ENCODE data around the gene NACA.

Gene NACA

GRCh38 chr12:56724972-56725722 lies at the start of gene NACA:
TSS of gene NACA (minus strand) at chr12:56725299. CDS start at chr12:56724521, 778 bp downstream.
- TF ChIP-seq, protein P1, sequence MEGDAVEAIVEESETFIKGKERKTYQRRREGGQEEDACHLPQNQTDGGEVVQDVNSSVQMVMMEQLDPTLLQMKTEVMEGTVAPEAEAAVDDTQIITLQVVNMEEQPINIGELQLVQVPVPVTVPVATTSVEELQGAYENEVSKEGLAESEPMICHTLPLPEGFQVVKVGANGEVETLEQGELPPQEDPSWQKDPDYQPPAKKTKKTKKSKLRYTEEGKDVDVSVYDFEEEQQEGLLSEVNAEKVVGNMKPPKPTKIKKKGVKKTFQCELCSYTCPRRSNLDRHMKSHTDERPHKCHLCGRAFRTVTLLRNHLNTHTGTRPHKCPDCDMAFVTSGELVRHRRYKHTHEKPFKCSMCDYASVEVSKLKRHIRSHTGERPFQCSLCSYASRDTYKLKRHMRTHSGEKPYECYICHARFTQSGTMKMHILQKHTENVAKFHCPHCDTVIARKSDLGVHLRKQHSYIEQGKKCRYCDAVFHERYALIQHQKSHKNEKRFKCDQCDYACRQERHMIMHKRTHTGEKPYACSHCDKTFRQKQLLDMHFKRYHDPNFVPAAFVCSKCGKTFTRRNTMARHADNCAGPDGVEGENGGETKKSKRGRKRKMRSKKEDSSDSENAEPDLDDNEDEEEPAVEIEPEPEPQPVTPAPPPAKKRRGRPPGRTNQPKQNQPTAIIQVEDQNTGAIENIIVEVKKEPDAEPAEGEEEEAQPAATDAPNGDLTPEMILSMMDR (IDR thresholded peaks at IDR 0.05; ENCODE audit: low read depth, low read length), result no peak
- DNase-seq (ENCODE audit: extremely low read depth, low read depth), result peak; percentile 96

GRCh38 chr12:56773113-56773512 lies 48.0 kb upstream of the NACA start:
- TF ChIP-seq, protein P1 (IDR thresholded peaks at IDR 0.05; ENCODE audit: low read depth, low read length), result no peak
- no peak for DNase-seq (ENCODE audit: extremely low read depth, low read depth)

DNA sequence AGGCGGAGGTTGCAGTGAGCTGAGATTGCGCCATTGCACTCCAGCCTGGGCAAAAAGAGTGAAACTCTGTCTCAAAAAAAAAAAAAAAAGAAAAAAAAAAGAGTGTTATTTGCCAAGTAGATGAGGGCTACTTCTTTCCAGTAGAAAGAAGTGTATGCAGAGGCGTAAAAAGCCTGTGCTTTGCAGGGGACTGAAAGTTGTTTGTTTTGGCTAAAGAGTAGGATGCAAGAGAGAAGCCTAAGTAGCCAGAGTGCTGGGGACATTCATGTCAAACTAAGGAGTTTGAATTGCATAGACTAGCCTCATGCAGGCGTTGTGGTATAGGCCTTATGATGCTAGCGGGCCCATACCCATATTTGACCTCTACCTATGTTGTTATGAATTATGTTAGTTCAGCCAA lies 47.5 kb upstream of the NACA start:
- TF ChIP-seq, protein P1 (IDR thresholded peaks at IDR 0.05; ENCODE audit: low read depth, low read length), result no peak
- no peak for DNase-seq (ENCODE audit: extremely low read depth, low read depth)

DNA sequence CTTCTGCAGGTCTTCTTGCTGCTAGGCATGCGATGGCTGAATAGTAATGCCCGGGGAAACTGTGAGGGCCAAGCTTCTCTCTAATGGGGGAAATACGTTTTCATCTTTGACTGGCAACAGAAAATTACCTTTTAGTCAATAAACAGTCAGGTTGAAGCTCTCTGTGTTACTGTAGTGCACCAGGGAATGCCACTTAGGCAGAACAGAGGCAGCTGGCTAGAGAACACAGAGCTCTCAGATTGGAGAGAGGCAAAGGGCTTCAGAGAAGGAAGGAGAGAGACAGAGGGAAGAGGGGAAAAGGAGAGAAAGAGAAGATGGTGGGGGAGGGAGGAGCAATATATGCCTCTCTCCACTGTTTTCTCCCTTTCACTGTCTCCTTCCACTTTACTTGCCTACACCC lies 44.8 kb upstream of the NACA start:
- TF ChIP-seq, protein P1 (IDR thresholded peaks at IDR 0.05; ENCODE audit: low read depth, low read length), result no peak
- no peak for DNase-seq (ENCODE audit: extremely low read depth, low read depth)

- DNase-seq (ENCODE audit: extremely low read depth, low read depth), result no peak
- TF ChIP-seq, protein P1 (IDR thresholded peaks at IDR 0.05; ENCODE audit: low read depth, low read length), result no peak
Measured at GRCh38 chr12:56768424-56768823, 43.3 kb upstream of the NACA start.

- DNase-seq (ENCODE audit: extremely low read depth, low read depth), result no peak
Measured at GRCh38 chr12:56766535-56766934, 41.4 kb upstream of the NACA start.

More at GRCh38 chr12:56766535-56766934, 41.4 kb upstream of the NACA start:
- TF ChIP-seq, protein P1 (IDR thresholded peaks at IDR 0.05; ENCODE audit: low read depth, low read length), result no peak

All from AG09319 (cell line).